ENCODE measurements around the gene BRSK1. TPM values are rescaled to one million over a fixed set of nuclear protein-coding genes. Genes with fewer than 3 reads are reported as not detected.

Gene BRSK1
- total and polyA plus RNA-seq, 4 donors = 0.53 to 6.4 (median 1.5) TPM

DNA sequence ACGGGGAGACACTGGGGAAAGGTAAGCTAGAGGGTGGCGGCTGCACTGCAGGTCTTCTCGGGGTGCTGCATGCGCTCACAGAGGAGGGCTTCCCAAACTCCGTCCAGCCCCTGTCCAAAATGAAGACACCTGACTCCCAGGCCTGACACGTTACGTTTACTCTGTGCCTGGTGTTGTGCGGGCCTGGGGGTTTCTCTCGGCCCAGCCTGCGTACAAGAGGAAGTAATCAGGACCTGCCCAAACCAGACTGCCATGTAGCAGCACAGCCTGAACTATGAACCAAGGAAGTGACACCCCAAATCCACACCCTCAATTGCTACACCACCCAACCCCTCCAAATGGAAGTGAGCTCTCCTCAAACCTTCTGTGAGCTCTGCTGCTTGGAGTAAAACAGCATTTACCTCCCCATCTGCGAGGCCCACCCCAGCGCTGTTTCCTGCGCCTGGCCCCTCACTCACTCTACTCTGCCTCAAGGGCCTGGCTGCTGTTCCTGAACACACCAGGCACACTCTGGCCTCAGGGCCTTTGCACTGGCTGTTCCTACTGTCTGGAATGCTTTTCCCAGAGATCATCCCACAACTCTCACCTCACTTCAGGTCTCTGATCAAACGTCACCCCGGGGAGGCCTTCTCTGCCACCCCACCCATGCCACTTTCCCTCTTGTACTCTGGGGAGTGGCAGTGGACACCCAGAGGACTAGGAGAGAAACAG is 6.9 kb upstream of the BRSK1 start:
- TF ChIP-seq, protein P1, sequence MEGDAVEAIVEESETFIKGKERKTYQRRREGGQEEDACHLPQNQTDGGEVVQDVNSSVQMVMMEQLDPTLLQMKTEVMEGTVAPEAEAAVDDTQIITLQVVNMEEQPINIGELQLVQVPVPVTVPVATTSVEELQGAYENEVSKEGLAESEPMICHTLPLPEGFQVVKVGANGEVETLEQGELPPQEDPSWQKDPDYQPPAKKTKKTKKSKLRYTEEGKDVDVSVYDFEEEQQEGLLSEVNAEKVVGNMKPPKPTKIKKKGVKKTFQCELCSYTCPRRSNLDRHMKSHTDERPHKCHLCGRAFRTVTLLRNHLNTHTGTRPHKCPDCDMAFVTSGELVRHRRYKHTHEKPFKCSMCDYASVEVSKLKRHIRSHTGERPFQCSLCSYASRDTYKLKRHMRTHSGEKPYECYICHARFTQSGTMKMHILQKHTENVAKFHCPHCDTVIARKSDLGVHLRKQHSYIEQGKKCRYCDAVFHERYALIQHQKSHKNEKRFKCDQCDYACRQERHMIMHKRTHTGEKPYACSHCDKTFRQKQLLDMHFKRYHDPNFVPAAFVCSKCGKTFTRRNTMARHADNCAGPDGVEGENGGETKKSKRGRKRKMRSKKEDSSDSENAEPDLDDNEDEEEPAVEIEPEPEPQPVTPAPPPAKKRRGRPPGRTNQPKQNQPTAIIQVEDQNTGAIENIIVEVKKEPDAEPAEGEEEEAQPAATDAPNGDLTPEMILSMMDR (IDR thresholded peaks at IDR 0.05; ENCODE audit: control extremely low read depth, extremely low read depth) = no peak
- Histone ChIP-seq H3K9me3 (ENCODE audit: control insufficient read depth in 4 of 4, insufficient read depth in 3 of 4, low read length in 3 of 4) (no peaks in the 10 kb centered on the region), H3K4me3 (no peak overlapping the region), H3K27ac (ENCODE audit: low read depth in 1 of 2, low read length in 1 of 2) (no peak overlapping the region), H3K27me3 (ENCODE audit: control insufficient read depth in 3 of 3, insufficient read depth in 3 of 3, low read length in 2 of 3) (no peaks in the 10 kb centered on the region), H3K36me3 (ENCODE audit: control insufficient read depth in 4 of 4, insufficient read depth in 4 of 4, low read length in 4 of 4) (peaks cover 3 to 29% (median 8%) of the 10 kb centered on the region in 4 donors), H3K4me1 (ENCODE audit: control insufficient read depth in 5 of 5, insufficient read depth in 5 of 5, low read length in 5 of 5) (peaks cover 4 to 15% (median 6%) of the 10 kb centered on the region in 5 donors), H3K9ac (ENCODE audit: insufficient read depth in 1 of 2, low read length in 2 of 2) (no peak overlapping the region)
- ATAC-seq (ENCODE audit: insufficient read depth, low FRiP score) (no peak), DNase-seq (no peak)
- WGBS, 2 donors = 84 to 89% methylated on average over 15 of the region's 15 CpGs

DNA sequence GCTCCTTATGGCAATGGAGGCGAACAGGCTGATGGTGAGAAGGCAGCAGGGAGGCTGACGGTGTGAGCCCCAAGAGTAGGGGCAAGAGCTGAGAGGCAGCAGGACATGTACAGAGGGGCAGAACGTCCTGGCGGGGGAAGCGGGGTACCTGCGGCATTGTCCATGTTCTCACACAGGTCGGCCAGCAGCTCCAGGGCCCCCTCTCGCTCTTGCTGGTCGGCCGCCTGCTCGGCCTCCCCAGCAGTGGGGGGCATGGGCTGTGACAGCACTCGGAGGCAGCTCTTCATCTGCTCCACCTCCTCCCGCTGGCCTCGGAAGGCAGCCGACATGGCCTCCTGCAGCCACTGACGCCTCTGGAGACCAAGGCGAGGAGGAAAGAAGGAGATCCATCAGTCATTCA is 6.3 kb upstream of the BRSK1 start:
- ATAC-seq (ENCODE audit: insufficient read depth, low FRiP score) (no peak), DNase-seq (no peak)
- no peak overlapping the region for H3K4me3 ChIP-seq
- TF ChIP-seq, protein P1 (IDR thresholded peaks at IDR 0.05; ENCODE audit: control extremely low read depth, extremely low read depth) = no peak
- H3K27ac ChIP-seq (ENCODE audit: low read depth in 1 of 2, low read length in 1 of 2) = no peak overlapping the region
- H3K27me3 ChIP-seq (ENCODE audit: control insufficient read depth in 3 of 3, insufficient read depth in 3 of 3, low read length in 2 of 3) = no peaks in the 10 kb centered on the region
- H3K9me3 ChIP-seq (ENCODE audit: control insufficient read depth in 4 of 4, insufficient read depth in 3 of 4, low read length in 3 of 4) = no peaks in the 10 kb centered on the region
- no peak overlapping the region for H3K9ac ChIP-seq (ENCODE audit: insufficient read depth in 1 of 2, low read length in 2 of 2)
- peaks cover 4 to 15% (median 6%) of the 10 kb centered on the region in 5 donors for H3K4me1 ChIP-seq (ENCODE audit: control insufficient read depth in 5 of 5, insufficient read depth in 5 of 5, low read length in 5 of 5)
- 90 to 95% methylated on average over 17 of the region's 17 CpGs for WGBS, 2 donors
- peaks cover 0 to 29% (median 8%) of the 10 kb centered on the region in 4 donors for H3K36me3 ChIP-seq (ENCODE audit: control insufficient read depth in 4 of 4, insufficient read depth in 4 of 4, low read length in 4 of 4)

DNA sequence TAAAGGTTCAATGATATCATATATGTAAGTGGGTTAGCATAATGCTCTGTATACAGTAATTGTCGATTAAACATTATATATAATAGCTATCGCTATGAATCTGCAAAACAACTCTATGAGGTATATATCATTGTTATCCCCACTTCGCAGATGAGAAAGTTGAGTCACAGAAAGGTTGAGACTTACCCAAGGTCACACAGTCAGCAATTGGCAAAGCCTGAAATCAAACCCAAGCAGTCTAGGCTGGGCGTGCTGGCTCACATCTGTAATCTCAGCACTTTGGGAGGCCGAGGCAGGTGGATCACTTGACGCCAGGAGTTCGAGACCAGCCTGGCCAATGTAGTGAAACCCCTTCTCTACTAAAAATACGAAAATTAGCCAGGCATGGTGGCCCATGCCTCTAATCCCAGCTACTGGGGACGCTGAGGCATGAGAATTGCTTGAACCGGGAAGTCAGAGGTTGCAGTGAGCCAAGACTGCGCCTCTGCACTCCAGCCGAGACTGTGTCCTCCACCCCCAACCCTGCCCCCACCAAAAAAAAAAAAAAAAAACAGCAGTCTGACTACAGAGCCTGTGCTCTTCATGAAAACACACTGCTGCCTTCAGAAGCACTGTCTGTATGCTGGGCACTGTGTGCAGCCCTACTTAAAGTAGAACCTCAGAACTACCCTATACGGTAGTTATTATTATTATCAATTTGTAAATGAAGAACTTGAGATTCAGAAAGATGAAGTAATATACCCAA is 5.2 kb upstream of the BRSK1 start:
- Histone ChIP-seq H3K9me3 (ENCODE audit: control insufficient read depth in 4 of 4, insufficient read depth in 3 of 4, low read length in 3 of 4) (no peaks in the 10 kb centered on the region), H3K9ac (ENCODE audit: insufficient read depth in 1 of 2, low read length in 2 of 2) (no peak overlapping the region), H3K36me3 (ENCODE audit: control insufficient read depth in 4 of 4, insufficient read depth in 4 of 4, low read length in 4 of 4) (peaks cover 0 to 23% (median 6%) of the 10 kb centered on the region in 4 donors), H3K27me3 (ENCODE audit: control insufficient read depth in 3 of 3, insufficient read depth in 3 of 3, low read length in 2 of 3) (no peaks in the 10 kb centered on the region), H3K4me1 (ENCODE audit: control insufficient read depth in 5 of 5, insufficient read depth in 5 of 5, low read length in 5 of 5) (peaks cover 4 to 15% (median 6%) of the 10 kb centered on the region in 5 donors), H3K4me3 (peak overlapping the region; percentile 79), H3K27ac (ENCODE audit: low read depth in 1 of 2, low read length in 1 of 2) (no peak overlapping the region)
- 90 to 91% methylated on average over 13 of the region's 13 CpGs for WGBS, 2 donors
- ATAC-seq (ENCODE audit: insufficient read depth, low FRiP score) (no peak), DNase-seq (no peak)
- TF ChIP-seq, protein P1 (IDR thresholded peaks at IDR 0.05; ENCODE audit: control extremely low read depth, extremely low read depth) = no peak

Data from lung (tissue), 12 donors.